Measurements from ENCODE around the gene S100A3.
A peak's percentile ranks its signal among the peaks of the same experiment; 100 is the strongest.

S100A3 gene

DNA sequence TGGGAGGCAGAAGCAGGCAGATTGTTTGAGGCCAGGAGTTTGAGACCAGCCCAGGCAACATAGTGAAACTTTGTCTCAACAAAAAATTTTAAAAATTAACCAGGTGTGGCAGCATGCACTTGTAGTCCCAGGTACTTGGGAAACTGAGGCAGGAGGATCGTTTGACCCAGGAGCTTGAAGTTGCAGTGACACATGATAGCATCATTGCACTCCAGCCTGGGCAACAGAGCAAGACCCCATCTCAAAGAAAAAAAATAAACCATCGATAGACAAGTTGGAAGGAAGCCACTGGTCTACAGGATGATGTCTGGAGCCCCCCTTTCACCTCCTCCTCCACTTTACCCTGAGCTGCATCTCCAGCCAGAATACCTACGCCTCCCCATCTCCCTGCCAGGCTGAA lies 29.8 kb downstream of the S100A3 start:
- 0 out of 2 replicates have a peak overlapping the region, but pooled peaks have one; percentile 15 for H3K27ac ChIP-seq
- ChIA-PET POLR2A (ENCODE audit: low non-redundant PET) (no interaction called here), CTCF (interaction anchor here (1.0 to 1.3 kb wide), 2 partner anchors 13 to 99 kb away, joined by 3 to 6 read pairs; no protein-coding TSS in a partner anchor)
- TF ChIP-seq, protein P1, sequence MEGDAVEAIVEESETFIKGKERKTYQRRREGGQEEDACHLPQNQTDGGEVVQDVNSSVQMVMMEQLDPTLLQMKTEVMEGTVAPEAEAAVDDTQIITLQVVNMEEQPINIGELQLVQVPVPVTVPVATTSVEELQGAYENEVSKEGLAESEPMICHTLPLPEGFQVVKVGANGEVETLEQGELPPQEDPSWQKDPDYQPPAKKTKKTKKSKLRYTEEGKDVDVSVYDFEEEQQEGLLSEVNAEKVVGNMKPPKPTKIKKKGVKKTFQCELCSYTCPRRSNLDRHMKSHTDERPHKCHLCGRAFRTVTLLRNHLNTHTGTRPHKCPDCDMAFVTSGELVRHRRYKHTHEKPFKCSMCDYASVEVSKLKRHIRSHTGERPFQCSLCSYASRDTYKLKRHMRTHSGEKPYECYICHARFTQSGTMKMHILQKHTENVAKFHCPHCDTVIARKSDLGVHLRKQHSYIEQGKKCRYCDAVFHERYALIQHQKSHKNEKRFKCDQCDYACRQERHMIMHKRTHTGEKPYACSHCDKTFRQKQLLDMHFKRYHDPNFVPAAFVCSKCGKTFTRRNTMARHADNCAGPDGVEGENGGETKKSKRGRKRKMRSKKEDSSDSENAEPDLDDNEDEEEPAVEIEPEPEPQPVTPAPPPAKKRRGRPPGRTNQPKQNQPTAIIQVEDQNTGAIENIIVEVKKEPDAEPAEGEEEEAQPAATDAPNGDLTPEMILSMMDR (conservative IDR thresholded peaks at IDR 0.05; ENCODE audit: low read depth), result no peak
- DNase-seq (ENCODE audit: low spot score), result no peak

DNA sequence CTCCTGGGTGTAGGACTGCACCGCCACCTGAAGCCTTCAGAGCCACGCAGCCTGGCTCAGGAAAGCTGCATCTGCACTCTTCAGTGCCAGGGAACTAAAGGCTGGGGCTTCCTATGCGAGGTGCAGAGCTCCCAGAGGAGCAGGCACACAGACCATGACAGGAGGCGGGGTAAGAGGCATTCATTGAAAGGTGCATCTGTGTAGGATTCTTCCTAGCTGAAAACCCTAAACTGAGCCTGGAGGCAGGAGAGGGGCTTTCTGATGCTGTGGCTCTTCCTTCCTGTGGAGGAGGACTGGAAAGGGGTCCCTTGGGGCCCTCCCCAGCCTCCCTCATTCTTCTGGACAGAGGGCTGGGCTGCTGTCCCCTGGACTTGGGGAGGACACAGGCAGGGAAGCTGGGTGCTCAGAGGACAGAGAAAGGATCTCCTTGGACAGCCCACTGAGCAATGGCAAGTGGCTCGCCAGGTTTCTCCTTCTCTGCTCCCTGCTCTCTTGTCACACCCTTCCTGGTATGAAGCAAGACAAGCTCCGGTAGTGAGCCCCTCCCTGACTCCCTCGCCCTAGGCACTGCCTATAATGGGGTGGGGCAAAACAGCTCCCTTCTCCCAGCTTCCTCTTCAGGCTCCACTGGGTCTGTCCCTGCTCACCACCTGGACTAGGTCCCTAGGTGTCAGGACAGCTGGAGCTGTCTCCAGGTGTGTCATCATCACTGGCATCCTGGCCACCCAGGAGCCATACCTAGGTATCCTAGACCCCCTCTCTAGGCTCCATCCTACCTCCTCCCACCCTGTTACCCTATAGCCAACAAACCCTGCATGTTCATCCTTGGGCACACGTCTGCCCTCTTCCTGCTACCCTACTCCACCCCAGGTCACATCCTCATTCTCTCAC lies 33.3 kb downstream of the S100A3 start:
- ChIA-PET POLR2A (ENCODE audit: low non-redundant PET) (interaction anchor here (0.5 to 1.4 kb wide), 12 partner anchors 9 to 117 kb away, joined by 3 to 7 read pairs (median 3); partner anchors contain the start of gene S100A6), CTCF (interaction anchor here (0.9 to 1.4 kb wide), 4 partner anchors 17 to 53 kb away, joined by 4 to 9 read pairs (median 6); no protein-coding TSS in a partner anchor)
- TF ChIP-seq, protein P1 (conservative IDR thresholded peaks at IDR 0.05; ENCODE audit: low read depth), result no peak

DNA sequence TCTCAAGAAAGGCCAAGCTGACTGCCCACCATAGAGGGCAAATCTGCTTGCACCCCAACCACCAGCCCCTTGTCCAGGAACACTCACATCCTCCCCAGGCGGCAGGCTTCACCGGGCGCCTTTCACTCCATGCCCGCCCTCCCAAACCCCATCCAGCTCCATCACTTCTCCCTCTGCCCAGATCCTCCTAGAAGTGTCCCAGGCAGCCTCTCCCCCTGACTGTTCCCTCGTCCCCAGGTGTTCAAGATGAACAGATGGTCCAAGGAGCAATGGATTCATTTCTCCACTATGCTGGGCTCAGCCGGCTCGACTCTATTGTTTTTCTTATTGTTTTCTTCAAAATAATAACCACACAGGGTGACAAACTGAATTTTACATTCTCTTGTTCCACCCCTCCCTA lies 35.4 kb downstream of the S100A3 start:
- CTCF ChIA-PET, result interaction anchor here (0.8 to 1.2 kb wide), 3 partner anchors 55 to 59 kb away, joined by 3 read pairs; no protein-coding TSS in a partner anchor
- TF ChIP-seq, protein P1 (conservative IDR thresholded peaks at IDR 0.05; ENCODE audit: low read depth), result no peak
- H3K27ac ChIP-seq, result no peak overlapping the region
- POLR2A ChIA-PET (ENCODE audit: low non-redundant PET), result no interaction called here
- DNase-seq (ENCODE audit: low spot score), result no peak

More for the DNA sequence above, 33.3 kb downstream of the S100A3 start:
- DNase-seq (ENCODE audit: low spot score), result peak; percentile 71
- H3K27ac ChIP-seq, result peak overlapping the region; percentile 91

DNA sequence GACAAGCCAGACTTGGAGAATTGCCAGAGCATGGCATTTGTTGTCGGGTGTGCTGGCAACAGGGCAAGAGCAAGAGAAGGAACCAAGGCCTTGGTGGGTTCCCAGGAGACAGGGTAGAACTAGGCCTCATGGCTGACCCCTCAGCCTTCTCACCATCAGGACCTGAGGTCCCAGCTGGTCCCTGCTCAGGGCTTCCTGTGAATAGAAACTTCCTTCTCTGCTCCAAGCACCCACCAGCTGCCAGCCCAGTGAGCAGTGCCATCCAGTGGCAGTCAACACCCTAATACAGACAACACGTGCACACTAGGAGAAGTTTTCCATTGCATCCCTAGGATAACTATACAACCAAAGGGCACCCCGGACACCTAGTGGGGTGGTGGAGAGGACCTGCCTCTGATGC lies 36.0 kb downstream of the S100A3 start:
- TF ChIP-seq, protein P1 (conservative IDR thresholded peaks at IDR 0.05; ENCODE audit: low read depth), result no peak
- peak overlapping the region; percentile 50 for H3K27ac ChIP-seq
- ChIA-PET CTCF (interaction anchor here (0.6 kb wide), 1 partner anchor 19 kb away, joined by 4 read pairs; no protein-coding TSS in a partner anchor), POLR2A (ENCODE audit: low non-redundant PET) (no interaction called here)
- no peak for DNase-seq (ENCODE audit: low spot score)

DNA sequence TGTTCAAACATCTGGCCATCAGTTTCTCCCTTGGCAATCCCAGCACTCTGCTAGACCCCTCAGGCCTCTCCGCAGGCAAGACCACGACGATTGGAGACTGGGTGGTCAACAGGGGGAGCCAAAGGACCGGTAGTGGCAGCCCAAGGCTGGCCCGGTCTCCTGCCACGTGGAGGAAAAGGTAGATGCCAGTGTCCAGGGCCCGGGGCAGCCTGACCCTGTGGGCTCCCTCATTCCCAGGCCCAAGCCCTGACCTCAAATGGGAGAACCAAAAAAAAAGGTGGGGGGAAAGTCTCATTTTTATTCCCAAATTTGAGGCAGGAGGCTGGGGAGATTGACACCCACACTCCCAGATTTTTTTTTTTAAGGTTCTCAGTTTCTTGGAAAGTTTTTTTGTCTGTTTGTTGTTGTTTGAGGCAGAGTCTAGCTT lies 38.1 kb downstream of the S100A3 start:
- ChIA-PET POLR2A (ENCODE audit: low non-redundant PET) (interaction anchor here (1.2 kb wide), 1 partner anchor 57 kb away, joined by 6 read pairs; no protein-coding TSS in a partner anchor), CTCF (interaction anchor here (0.6 to 2.5 kb wide), 28 partner anchors 10 to 310 kb away, joined by 3 to 28 read pairs (median 4); partner anchors contain the start of genes PGLYRP4, S100A13 and S100A4)
- H3K27ac ChIP-seq, result peak overlapping the region; percentile 55
- DNase-seq (ENCODE audit: low spot score), result peak; percentile 85
- TF ChIP-seq, protein P1 (conservative IDR thresholded peaks at IDR 0.05; ENCODE audit: low read depth), result peak; percentile 93

DNA sequence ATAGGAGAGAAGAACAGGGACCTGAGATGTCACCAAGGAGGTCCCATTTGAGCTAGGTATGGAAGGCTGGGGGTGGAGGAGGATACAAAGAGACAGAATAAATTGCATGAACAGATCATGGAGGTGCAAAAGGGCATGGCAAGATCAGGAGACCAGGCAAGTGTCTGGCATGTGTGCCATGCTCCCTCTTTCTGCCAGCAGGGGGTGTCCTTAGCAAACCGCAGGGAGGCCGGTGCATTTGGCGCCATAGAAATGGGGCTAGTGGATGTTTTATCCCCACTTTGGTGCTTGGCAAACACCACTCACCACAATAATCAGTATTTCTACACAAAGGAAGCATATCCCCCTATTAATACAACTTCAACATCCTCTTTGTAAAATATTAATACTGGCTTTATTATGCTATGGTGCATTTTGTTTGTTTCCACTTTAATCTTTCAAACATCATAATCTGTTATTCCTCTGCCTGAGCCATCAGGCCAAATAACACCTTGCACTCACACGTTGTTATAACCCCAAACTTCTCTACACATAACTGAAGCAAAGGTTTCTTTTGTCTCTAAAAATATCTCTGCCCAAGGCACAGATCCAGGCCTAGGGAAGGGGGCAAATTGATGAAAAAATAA lies 39.2 kb downstream of the S100A3 start:
- CTCF ChIA-PET, result interaction anchor here (0.6 to 2.5 kb wide), 9 partner anchors 15 to 155 kb away, joined by 3 to 28 read pairs (median 3); no protein-coding TSS in a partner anchor
- H3K27ac ChIP-seq, result no peak overlapping the region; the same call in 1 of the 2 replicates
- POLR2A ChIA-PET (ENCODE audit: low non-redundant PET), result no interaction called here
- no peak for DNase-seq (ENCODE audit: low spot score)
- TF ChIP-seq, protein P1 (conservative IDR thresholded peaks at IDR 0.05; ENCODE audit: low read depth), result peak; percentile 63

All from RWPE1 (cell line).